ENCODE data around the gene SRC. TPM values are rescaled to one million over a fixed set of nuclear protein-coding genes. Genes with fewer than 3 reads are reported as not detected.

SRC gene
- total and polyA plus RNA-seq, 2 experiments from 2014 or later: 8.0 to 25.9 TPM

DNA sequence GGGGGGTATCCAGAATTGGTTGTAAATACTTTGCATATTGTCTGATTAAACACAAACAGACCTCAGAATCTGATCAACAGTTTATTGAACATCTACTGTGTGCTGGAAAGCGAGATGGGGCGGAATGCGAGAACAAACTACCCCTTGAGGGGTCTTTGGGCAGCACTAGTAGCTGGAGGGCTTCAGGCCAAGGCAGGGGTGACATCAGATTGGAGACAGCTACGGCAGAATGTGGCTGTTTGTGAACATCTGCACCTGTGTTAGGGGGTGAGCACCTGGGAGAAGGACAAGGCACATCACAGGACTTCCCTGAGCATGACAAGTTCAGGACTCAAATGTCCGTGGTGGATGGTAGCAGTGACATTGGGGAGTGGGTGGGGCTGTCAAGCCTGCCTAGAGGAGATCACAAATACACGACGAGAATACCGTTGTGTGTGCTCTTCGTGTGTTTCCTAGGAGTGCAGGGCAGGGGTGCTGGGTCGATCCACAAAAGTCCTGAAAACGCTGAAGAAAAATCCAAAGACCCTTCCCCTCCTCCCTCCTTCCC, 59.5 kb downstream of the SRC start:
- no peak for ATAC-seq
- H3K27ac ChIP-seq (ENCODE audit: low read depth): 0 out of 2 replicates have a peak overlapping the region, but pooled peaks have one; percentile 32
- no peak overlapping the region for H2AFZ ChIP-seq
- no peaks in the 10 kb centered on the region for H3K9me2 ChIP-seq (ENCODE audit: insufficient read depth)
- Mint-ChIP-seq H3K9me3 (no peaks in the 10 kb centered on the region), H3K4me1 (peaks cover 37% of the 10 kb centered on the region), H3K27me3 (ENCODE audit: insufficient read depth, low read depth, poor library complexity) (peaks cover 32% of the 10 kb centered on the region), H3K4me3 (peak overlapping the region; percentile 53; the same call in 1 of the 3 replicates), H3K27ac (no peak overlapping the region), H3K36me3 (ENCODE audit: low read depth) (peaks cover 18% of the 10 kb centered on the region; the same call in 2 of the 3 replicates)
- no peaks in the 10 kb centered on the region for H3K79me2 ChIP-seq (replicated peaks; ENCODE audit: insufficient read depth)
- H3K36me3 ChIP-seq (ENCODE audit: insufficient read depth): no peaks in the 10 kb centered on the region
- no peak for DNase-seq (ENCODE audit: low spot score)
- no peaks in the 10 kb centered on the region for H4K20me1 ChIP-seq (replicated peaks; ENCODE audit: insufficient read depth)
- H3K4me1 ChIP-seq (ENCODE audit: insufficient read depth): peaks cover 24% of the 10 kb centered on the region
- H3K4me3 ChIP-seq: no peak overlapping the region
- TF ChIP-seq EZH2 (IDR thresholded peaks at IDR 0.05; ENCODE audit: low read depth, unreplicated experiment): no peak
- no peak for TF ChIP-seq EZH2phosphoT487 (IDR thresholded peaks at IDR 0.05; ENCODE audit: unreplicated experiment)
- no peak for TF ChIP-seq CTCF (conservative IDR thresholded peaks at IDR 0.05; ENCODE audit: low read depth in 2 of 2)
- no peak for TF ChIP-seq STAT1 (IDR thresholded peaks at IDR 0.05; ENCODE audit: unreplicated experiment)
- TF ChIP-seq, protein P1, sequence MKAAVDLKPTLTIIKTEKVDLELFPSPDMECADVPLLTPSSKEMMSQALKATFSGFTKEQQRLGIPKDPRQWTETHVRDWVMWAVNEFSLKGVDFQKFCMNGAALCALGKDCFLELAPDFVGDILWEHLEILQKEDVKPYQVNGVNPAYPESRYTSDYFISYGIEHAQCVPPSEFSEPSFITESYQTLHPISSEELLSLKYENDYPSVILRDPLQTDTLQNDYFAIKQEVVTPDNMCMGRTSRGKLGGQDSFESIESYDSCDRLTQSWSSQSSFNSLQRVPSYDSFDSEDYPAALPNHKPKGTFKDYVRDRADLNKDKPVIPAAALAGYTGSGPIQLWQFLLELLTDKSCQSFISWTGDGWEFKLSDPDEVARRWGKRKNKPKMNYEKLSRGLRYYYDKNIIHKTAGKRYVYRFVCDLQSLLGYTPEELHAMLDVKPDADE (IDR thresholded peaks at IDR 0.05): no peak
- no peak for TF ChIP-seq ZNF462 (CRISPR knock-in tag; IDR thresholded peaks at IDR 0.05)
- no peak for TF ChIP-seq ZNF331 (CRISPR knock-in tag; IDR thresholded peaks at IDR 0.05; ENCODE audit: low read depth)
- TF ChIP-seq, protein P2, sequence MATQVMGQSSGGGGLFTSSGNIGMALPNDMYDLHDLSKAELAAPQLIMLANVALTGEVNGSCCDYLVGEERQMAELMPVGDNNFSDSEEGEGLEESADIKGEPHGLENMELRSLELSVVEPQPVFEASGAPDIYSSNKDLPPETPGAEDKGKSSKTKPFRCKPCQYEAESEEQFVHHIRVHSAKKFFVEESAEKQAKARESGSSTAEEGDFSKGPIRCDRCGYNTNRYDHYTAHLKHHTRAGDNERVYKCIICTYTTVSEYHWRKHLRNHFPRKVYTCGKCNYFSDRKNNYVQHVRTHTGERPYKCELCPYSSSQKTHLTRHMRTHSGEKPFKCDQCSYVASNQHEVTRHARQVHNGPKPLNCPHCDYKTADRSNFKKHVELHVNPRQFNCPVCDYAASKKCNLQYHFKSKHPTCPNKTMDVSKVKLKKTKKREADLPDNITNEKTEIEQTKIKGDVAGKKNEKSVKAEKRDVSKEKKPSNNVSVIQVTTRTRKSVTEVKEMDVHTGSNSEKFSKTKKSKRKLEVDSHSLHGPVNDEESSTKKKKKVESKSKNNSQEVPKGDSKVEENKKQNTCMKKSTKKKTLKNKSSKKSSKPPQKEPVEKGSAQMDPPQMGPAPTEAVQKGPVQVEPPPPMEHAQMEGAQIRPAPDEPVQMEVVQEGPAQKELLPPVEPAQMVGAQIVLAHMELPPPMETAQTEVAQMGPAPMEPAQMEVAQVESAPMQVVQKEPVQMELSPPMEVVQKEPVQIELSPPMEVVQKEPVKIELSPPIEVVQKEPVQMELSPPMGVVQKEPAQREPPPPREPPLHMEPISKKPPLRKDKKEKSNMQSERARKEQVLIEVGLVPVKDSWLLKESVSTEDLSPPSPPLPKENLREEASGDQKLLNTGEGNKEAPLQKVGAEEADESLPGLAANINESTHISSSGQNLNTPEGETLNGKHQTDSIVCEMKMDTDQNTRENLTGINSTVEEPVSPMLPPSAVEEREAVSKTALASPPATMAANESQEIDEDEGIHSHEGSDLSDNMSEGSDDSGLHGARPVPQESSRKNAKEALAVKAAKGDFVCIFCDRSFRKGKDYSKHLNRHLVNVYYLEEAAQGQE (IDR thresholded peaks at IDR 0.05; ENCODE audit: unreplicated experiment): no peak
- no peak for TF ChIP-seq ZNF114 (CRISPR knock-in tag; IDR thresholded peaks at IDR 0.05)
- TF ChIP-seq POLR2AphosphoS5 (IDR thresholded peaks at IDR 0.05; ENCODE audit: low read depth): no peak
- TF ChIP-seq NANOG (IDR thresholded peaks at IDR 0.05; ENCODE audit: borderline replicate concordance): no peak
- no peak for TF ChIP-seq CREB1 (CRISPR knock-in tag; IDR thresholded peaks at IDR 0.05; ENCODE audit: low read depth)
- TF ChIP-seq JUNB (IDR thresholded peaks at IDR 0.05; ENCODE audit: unreplicated experiment): no peak
- H3K4me2 ChIP-seq: no peak overlapping the region
- H3F3A ChIP-seq (replicated peaks; ENCODE audit: low read depth): 0 out of 2 replicates have a peak, but pooled peaks cover 19% of the 10 kb centered on the region
- H3K27me3 ChIP-seq (ENCODE audit: insufficient read depth): peaks cover 3% of the 10 kb centered on the region; the same call in 1 of the 2 replicates
